A673 (cell line): ENCODE measurements around the gene MOSMO.

ENCODE experiments used
- CTCF ChIP-seq: fragments of 300-800, 200-600 bp; sonication (generic); conservative IDR thresholded peaks from 2 replicates; pipeline ENCODE4 v1.5.1; 2017; ENCODE audit warnings: low read depth, mild to moderate bottlenecking, antibody characterized with exemption, low read length, moderate library complexity, mixed read lengths
- EZH2 ChIP-seq: fragments of 200-600 bp; sonication (generic); IDR thresholded peaks from 2 replicates; pipeline ENCODE4 v1.6.1; 2017; ENCODE audit warnings: borderline replicate concordance, low read depth, mild to moderate bottlenecking, mixed read lengths, antibody characterized with exemption, low read length; ENCODE audit not compliant: poor library complexity, severe bottlenecking

- TF ChIP-seq CTCF (no peak), EZH2 (no peak)
These were observed 86.1 kb downstream of the MOSMO start for GRCh38 chr16:22093996-22094395.
